K562 (cell line): ENCODE results near the gene DMWD.

Experiments
- LEF1 ChIP-seq: fragments of 450-650 bp; IDR thresholded peaks from 2 replicates; pipeline ENCODE4 v1.6.1; 2016; ENCODE audit warnings: mild to moderate bottlenecking
- SRF ChIP-seq, 2 experiments: fragments of 250-450, 450-650 bp in 1 of 2; sonication (Bioruptor Pico) in 1 of 2; sonication (generic) in 1 of 2; formaldehyde crosslinking; IDR thresholded peaks; 2 replicates each; pipeline versions ENCODE4 v1.5.0 to v1.5.1; 2020 to 2022; ENCODE audit warnings: mild to moderate bottlenecking in 1 of 2, missing genetic modification reagents in 1 of 2
- TF ChIP-seq, protein P1 (sequence below), 3 experiments: IDR thresholded peaks in 2 of 3; conservative IDR thresholded peaks in 1 of 3; 2 replicates each; pipeline ENCODE4 v1.5.1; 2011 to 2012; ENCODE audit warnings: low read length in 3 of 3, mild to moderate bottlenecking in 3 of 3, control low read depth in 2 of 3, improper control_type of control experiment in 1 of 3, inconsistent platforms in 1 of 3, low read depth in 1 of 3, mixed read lengths in 1 of 3, moderate library complexity in 1 of 3; ENCODE audit not compliant: insufficient read depth in 2 of 3

DNA sequence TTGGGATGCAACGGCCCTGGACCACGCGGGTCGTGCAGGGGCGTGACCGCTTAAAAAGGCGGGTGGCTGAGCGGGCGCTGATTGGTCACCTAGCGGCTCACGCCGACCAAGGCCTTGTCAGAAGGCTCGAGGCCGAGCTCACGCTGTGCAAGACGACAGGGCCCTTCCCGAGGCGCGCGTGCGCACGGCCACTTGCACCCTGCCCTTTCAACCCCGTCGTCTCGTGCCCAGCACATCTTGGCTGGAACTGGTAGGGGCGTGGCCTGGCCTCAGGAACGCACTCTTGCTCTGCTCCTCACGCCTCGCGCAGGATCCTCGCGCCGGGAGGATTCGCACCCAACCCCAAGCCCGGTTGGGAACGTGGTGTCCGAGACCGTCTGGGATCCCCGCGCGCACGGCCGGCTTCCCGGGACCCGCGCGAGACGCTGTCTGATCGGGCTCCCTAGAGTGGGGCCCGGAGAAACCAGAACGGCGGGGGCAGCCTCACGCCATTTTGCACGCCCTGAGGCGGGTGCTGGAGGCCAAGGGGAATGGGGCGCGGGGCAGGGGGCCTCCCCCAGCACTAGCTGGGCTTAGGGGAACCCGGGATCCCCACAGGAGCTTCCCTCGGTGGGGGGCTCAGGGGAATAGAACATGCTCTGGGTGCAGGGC lies 59.4 kb downstream of the DMWD start, which contains the start of gene MEIOSIN:
- TF ChIP-seq, protein P1, sequence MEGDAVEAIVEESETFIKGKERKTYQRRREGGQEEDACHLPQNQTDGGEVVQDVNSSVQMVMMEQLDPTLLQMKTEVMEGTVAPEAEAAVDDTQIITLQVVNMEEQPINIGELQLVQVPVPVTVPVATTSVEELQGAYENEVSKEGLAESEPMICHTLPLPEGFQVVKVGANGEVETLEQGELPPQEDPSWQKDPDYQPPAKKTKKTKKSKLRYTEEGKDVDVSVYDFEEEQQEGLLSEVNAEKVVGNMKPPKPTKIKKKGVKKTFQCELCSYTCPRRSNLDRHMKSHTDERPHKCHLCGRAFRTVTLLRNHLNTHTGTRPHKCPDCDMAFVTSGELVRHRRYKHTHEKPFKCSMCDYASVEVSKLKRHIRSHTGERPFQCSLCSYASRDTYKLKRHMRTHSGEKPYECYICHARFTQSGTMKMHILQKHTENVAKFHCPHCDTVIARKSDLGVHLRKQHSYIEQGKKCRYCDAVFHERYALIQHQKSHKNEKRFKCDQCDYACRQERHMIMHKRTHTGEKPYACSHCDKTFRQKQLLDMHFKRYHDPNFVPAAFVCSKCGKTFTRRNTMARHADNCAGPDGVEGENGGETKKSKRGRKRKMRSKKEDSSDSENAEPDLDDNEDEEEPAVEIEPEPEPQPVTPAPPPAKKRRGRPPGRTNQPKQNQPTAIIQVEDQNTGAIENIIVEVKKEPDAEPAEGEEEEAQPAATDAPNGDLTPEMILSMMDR (IDR thresholded peaks at IDR 0.05 in 2 of 3, conservative IDR thresholded peaks at IDR 0.05 in 1 of 3; ENCODE audit: insufficient read depth in 2 of 3, low read depth in 1 of 3, low read length in 3 of 3), result no peak
- TF ChIP-seq LEF1, result no peak
- no peak for TF ChIP-seq SRF (CRISPR knock-in tag; IDR thresholded peaks at IDR 0.05)
